Measurements from ENCODE around the gene BNIP5. TPM values are rescaled to one million over a fixed set of nuclear protein-coding genes. Genes with fewer than 3 reads are reported as not detected.

The BNIP5 gene
- total RNA-seq, 2 experiments from 2014 or later, result not detected

DNA sequence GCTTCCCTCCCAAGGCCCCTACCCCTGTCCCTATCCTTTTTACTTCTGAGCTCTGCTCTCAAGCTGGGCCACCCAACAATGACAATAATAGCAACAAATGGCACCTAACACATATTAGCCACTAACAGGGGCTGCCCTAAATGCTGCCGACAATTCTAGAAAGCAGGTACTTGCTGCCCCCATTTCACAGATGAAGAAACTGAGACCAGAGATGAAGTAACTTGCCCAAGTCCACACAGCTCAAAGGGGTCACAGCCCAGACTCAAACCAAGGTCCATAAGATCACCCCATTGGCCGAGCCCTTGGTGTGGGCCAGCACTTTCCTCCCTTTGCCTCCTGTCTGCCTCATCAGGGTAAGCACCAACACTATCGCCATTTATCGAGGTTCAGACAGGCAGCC lies 12.0 kb downstream of the BNIP5 start:
- Histone ChIP-seq H3K4me3 (ENCODE audit: low read length) (no peak overlapping the region), H3K36me3 (ENCODE audit: insufficient read depth, low read length) (no peaks in the 10 kb centered on the region), H3K4me1 (ENCODE audit: insufficient read depth, low read length) (no peaks in the 10 kb centered on the region), H3K9me3 (ENCODE audit: control insufficient read depth in 1 of 2, insufficient read depth in 1 of 2, low read length in 2 of 2) (no peaks in the 10 kb centered on the region), H3K27me3 (ENCODE audit: control insufficient read depth in 1 of 2, insufficient read depth in 2 of 2, low read length in 2 of 2) (no peaks in the 10 kb centered on the region), H3K27ac (ENCODE audit: low read depth in 1 of 2, low read length in 2 of 2) (no peak overlapping the region)
- ChIA-PET POLR2A (no interaction called here), CTCF (interaction anchor here (1.0 kb wide), 1 partner anchor 16 kb away, joined by 3 read pairs; no protein-coding TSS in a partner anchor)
- Mint-ChIP-seq H3K27me3 (no peaks in the 10 kb centered on the region), H3K36me3 (ENCODE audit: low read depth) (no peaks in the 10 kb centered on the region), H3K9me3 (no peaks in the 10 kb centered on the region), H3K4me1 (ENCODE audit: low read depth) (no peaks in the 10 kb centered on the region), H3K27ac (no peak overlapping the region), H3K4me3 (no peak overlapping the region)
- intact Hi-C loops (cut with DNase I, micrococcal nuclease), result no loop called here
- DNase-seq (no peak), ATAC-seq (ENCODE audit: poor library complexity) (no peak)
- TF ChIP-seq, protein P1, sequence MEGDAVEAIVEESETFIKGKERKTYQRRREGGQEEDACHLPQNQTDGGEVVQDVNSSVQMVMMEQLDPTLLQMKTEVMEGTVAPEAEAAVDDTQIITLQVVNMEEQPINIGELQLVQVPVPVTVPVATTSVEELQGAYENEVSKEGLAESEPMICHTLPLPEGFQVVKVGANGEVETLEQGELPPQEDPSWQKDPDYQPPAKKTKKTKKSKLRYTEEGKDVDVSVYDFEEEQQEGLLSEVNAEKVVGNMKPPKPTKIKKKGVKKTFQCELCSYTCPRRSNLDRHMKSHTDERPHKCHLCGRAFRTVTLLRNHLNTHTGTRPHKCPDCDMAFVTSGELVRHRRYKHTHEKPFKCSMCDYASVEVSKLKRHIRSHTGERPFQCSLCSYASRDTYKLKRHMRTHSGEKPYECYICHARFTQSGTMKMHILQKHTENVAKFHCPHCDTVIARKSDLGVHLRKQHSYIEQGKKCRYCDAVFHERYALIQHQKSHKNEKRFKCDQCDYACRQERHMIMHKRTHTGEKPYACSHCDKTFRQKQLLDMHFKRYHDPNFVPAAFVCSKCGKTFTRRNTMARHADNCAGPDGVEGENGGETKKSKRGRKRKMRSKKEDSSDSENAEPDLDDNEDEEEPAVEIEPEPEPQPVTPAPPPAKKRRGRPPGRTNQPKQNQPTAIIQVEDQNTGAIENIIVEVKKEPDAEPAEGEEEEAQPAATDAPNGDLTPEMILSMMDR (IDR thresholded peaks at IDR 0.05), result no peak

DNA sequence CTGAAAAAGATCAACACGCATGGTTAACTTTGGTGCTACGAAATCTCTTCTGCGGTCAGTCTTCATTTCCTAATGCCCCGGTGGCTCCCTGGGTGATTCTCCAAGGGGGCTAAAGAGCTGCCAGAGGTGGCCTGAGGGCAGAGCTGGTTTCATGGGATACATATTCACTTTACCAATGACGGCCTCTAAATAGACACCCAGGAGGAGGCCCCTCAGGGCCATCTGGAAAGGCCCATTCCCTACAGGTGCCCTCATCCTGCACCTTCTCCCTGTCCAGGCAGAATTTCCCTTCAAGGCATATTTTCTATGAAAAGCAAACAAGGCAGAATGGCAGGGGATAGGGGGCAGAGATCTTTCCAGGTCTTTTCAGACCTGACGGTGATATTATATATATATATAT lies 12.5 kb downstream of the BNIP5 start:
- Histone ChIP-seq H3K27me3 (ENCODE audit: control insufficient read depth in 1 of 2, insufficient read depth in 2 of 2, low read length in 2 of 2) (no peaks in the 10 kb centered on the region), H3K9me3 (ENCODE audit: control insufficient read depth in 1 of 2, insufficient read depth in 1 of 2, low read length in 2 of 2) (no peaks in the 10 kb centered on the region), H3K27ac (ENCODE audit: low read depth in 1 of 2, low read length in 2 of 2) (no peak overlapping the region), H3K4me1 (ENCODE audit: insufficient read depth, low read length) (no peaks in the 10 kb centered on the region), H3K4me3 (ENCODE audit: low read length) (no peak overlapping the region), H3K36me3 (ENCODE audit: insufficient read depth, low read length) (no peaks in the 10 kb centered on the region)
- Mint-ChIP-seq H3K27me3 (no peaks in the 10 kb centered on the region), H3K27ac (no peak overlapping the region), H3K9me3 (no peaks in the 10 kb centered on the region), H3K4me1 (ENCODE audit: low read depth) (no peaks in the 10 kb centered on the region), H3K36me3 (ENCODE audit: low read depth) (no peaks in the 10 kb centered on the region), H3K4me3 (no peak overlapping the region)
- no peak for ATAC-seq (ENCODE audit: poor library complexity)
- DNase-seq, result no peak
- ChIA-PET POLR2A (no interaction called here), CTCF (interaction anchor here (1.0 kb wide), 1 partner anchor 17 kb away, joined by 3 read pairs; no protein-coding TSS in a partner anchor)
- TF ChIP-seq, protein P1 (IDR thresholded peaks at IDR 0.05), result no peak
- intact Hi-C loops (cut with DNase I, micrococcal nuclease), result no loop called here

DNA sequence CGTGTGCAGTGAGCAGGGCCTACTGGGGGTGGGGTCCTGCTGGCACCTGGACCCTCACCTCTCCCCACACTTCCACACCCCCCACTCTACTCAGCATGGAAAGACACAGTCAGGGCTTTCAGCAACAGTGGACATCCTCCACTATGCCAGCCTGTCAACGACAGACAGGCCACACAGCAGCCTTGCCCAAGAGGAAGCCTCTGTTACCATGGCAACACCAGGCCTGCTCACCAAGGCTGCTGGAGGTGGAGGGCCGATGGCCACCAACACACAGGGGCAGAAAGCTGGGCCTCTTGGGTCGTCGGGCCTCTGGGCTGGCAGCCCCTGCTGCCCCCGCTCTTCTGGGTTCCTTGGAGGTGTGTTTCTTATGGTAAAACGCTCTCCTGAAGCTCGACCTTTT lies 13.6 kb downstream of the BNIP5 start:
- ChIA-PET POLR2A (no interaction called here), CTCF (no interaction called here)
- H3K4me1 ChIP-seq (ENCODE audit: insufficient read depth, low read length), result no peaks in the 10 kb centered on the region
- H3K9me3 ChIP-seq (ENCODE audit: control insufficient read depth in 1 of 2, insufficient read depth in 1 of 2, low read length in 2 of 2), result no peaks in the 10 kb centered on the region
- no peak overlapping the region for H3K4me3 Mint-ChIP-seq
- no peaks in the 10 kb centered on the region for H3K9me3 Mint-ChIP-seq
- DNase-seq (no peak), ATAC-seq (ENCODE audit: poor library complexity) (no peak)
- intact Hi-C loops (cut with DNase I, micrococcal nuclease), result no loop called here
- TF ChIP-seq, protein P1 (IDR thresholded peaks at IDR 0.05), result no peak
- H3K27ac ChIP-seq (ENCODE audit: low read depth in 1 of 2, low read length in 2 of 2), result no peak overlapping the region
- H3K36me3 Mint-ChIP-seq (ENCODE audit: low read depth), result no peaks in the 10 kb centered on the region
- no peaks in the 10 kb centered on the region for H3K27me3 Mint-ChIP-seq
- no peak overlapping the region for H3K27ac Mint-ChIP-seq
- H3K4me3 ChIP-seq (ENCODE audit: low read length), result no peak overlapping the region
- H3K4me1 Mint-ChIP-seq (ENCODE audit: low read depth), result no peaks in the 10 kb centered on the region
- no peaks in the 10 kb centered on the region for H3K27me3 ChIP-seq (ENCODE audit: control insufficient read depth in 1 of 2, insufficient read depth in 2 of 2, low read length in 2 of 2)
- H3K36me3 ChIP-seq (ENCODE audit: insufficient read depth, low read length), result no peaks in the 10 kb centered on the region
